A673 (cell line): ENCODE results near the gene MOGAT3. TPM values are rescaled to one million over a fixed set of nuclear protein-coding genes. Genes with fewer than 3 reads are reported as not detected.

ENCODE experiments used
- BruUV-seq: library from RNA; stranded (reverse); fragments of 400-500 nt; replicated peaks from 2 replicates; lab custom pipeline; 2021; lab: Mats Ljungman, UMichigan
- CTCF ChIA-PET: fragments of 300-600 bp; sonication (Branson Sonifier 250); formaldehyde crosslinking; loops from one replicate; lab custom pipeline; 2022; ENCODE audit warnings: antibody characterized with exemption; lab: Charles Lee
- POLR2A ChIA-PET: fragments of 300-600 bp; sonication (Branson Sonifier 250); formaldehyde crosslinking; loops from one replicate; lab custom pipeline; 2022; ENCODE audit warnings: antibody characterized with exemption; ENCODE audit not compliant: low non-redundant PET; lab: Charles Lee
- DNase-seq: peaks from one replicate; pipeline ENCODE4 v3.0.0-alpha.2; 2015; ENCODE audit warnings: low spot score
- H3K27ac ChIP-seq: fragments of 200-600 bp; sonication (generic); 2 replicates; pipeline ENCODE4 v1.5.1; 2016; ENCODE audit warnings: mixed run types, low read depth, mild to moderate bottlenecking, mixed read lengths, antibody characterized with exemption, low read length; ENCODE audit not compliant: poor library complexity, severe bottlenecking
- H3K27me3 ChIP-seq: fragments of 200-600 bp; sonication (generic); replicated peaks from 2 replicates; pipeline ENCODE4 v1.6.1; 2017; ENCODE audit warnings: mixed run types, low read depth, mild to moderate bottlenecking, mixed read lengths, antibody characterized with exemption, low read length; ENCODE audit not compliant: insufficient read depth, poor library complexity
- H3K36me3 ChIP-seq: fragments of 200-600 bp; sonication (generic); 2 replicates; pipeline ENCODE4 v1.6.1; 2016; ENCODE audit warnings: mixed run types, mild to moderate bottlenecking, mixed read lengths, antibody characterized with exemption, low read length; ENCODE audit not compliant: insufficient read depth, poor library complexity, severe bottlenecking
- H3K4me1 ChIP-seq: fragments of 200-600 bp; sonication (generic); 2 replicates; pipeline ENCODE4 v1.6.1; 2017; ENCODE audit warnings: mixed run types, mild to moderate bottlenecking, mixed read lengths, antibody characterized with exemption, low read length; ENCODE audit not compliant: insufficient read depth, poor library complexity, severe bottlenecking
- H3K4me3 ChIP-seq: fragments of 200-600 bp; sonication (generic); 2 replicates; pipeline ENCODE4 v1.5.1; 2016; ENCODE audit warnings: low read depth, mixed run types, mild to moderate bottlenecking, mixed read lengths, low read length; ENCODE audit not compliant: poor library complexity, severe bottlenecking
- H3K9me3 ChIP-seq: fragments of 200-600 bp; sonication (generic); 2 replicates; pipeline ENCODE4 v1.6.1; 2016; ENCODE audit warnings: mixed run types, low read depth, mild to moderate bottlenecking, mixed read lengths, antibody characterized with exemption, low read length; ENCODE audit not compliant: poor library complexity, severe bottlenecking
- CTCF ChIP-seq: fragments of 300-800, 200-600 bp; sonication (generic); conservative IDR thresholded peaks from 2 replicates; pipeline ENCODE4 v1.5.1; 2017; ENCODE audit warnings: low read depth, mild to moderate bottlenecking, antibody characterized with exemption, low read length, moderate library complexity, mixed read lengths
- EZH2 ChIP-seq: fragments of 200-600 bp; sonication (generic); IDR thresholded peaks from 2 replicates; pipeline ENCODE4 v1.6.1; 2017; ENCODE audit warnings: borderline replicate concordance, low read depth, mild to moderate bottlenecking, mixed read lengths, antibody characterized with exemption, low read length; ENCODE audit not compliant: poor library complexity, severe bottlenecking
- intact Hi-C: fragments of 100-400 bp; cut with micrococcal nuclease; formaldehyde crosslinking; loops from one replicate; pipeline ENCODE4 v1.10.0; 2022; ENCODE audit not compliant: unreplicated experiment
- total RNA-seq: library from RNA; stranded (reverse); gene quantifications from 2 replicates; pipeline ENCODE4 v1.2.3, GENCODE V29; 2021

MOGAT3 gene
- total RNA-seq, 1 experiment from 2014 or later, result not detected

GRCh38 chr7:101235050-101235449, 34.2 kb upstream of the MOGAT3 start:
- no TSS peak for BruUV-seq
- no peak overlapping the region for H3K4me3 ChIP-seq
- CTCF ChIA-PET, result interaction anchor here (0.6 to 0.8 kb wide), 2 partner anchors 18 to 134 kb away, joined by 3 to 7 read pairs; partner anchors contain the start of gene PLOD3
- no peaks in the 10 kb centered on the region for H3K27me3 ChIP-seq
- no peaks in the 10 kb centered on the region for H3K9me3 ChIP-seq
- peaks cover 6% of the 10 kb centered on the region for H3K36me3 ChIP-seq
- POLR2A ChIA-PET, result no interaction called here
- TF ChIP-seq EZH2, result no peak
- no peak; the same call in 1 of the 2 replicates for TF ChIP-seq CTCF
- intact Hi-C loops, result no loop called here
- no peaks in the 10 kb centered on the region for H3K4me1 ChIP-seq
- DNase-seq, result no peak
- H3K27ac ChIP-seq, result no peak overlapping the region

GRCh38 chr7:101234636-101235035, 33.8 kb upstream of the MOGAT3 start:
- ChIA-PET CTCF (interaction anchor here (0.6 to 0.8 kb wide), 2 partner anchors 17 to 133 kb away, joined by 3 to 7 read pairs; partner anchors contain the start of gene PLOD3), POLR2A (no interaction called here)
- no TSS peak for BruUV-seq
- Histone ChIP-seq H3K27me3 (no peaks in the 10 kb centered on the region), H3K27ac (no peak overlapping the region), H3K9me3 (no peaks in the 10 kb centered on the region), H3K36me3 (peaks cover 2% of the 10 kb centered on the region), H3K4me1 (no peaks in the 10 kb centered on the region), H3K4me3 (no peak overlapping the region)
- intact Hi-C loops, result no loop called here
- DNase-seq, result no peak
- TF ChIP-seq CTCF (no peak), EZH2 (no peak)

GRCh38 chr7:101233907-101234547, 33.2 kb upstream of the MOGAT3 start:
- H3K27ac ChIP-seq, result no peak overlapping the region
- TF ChIP-seq CTCF (no peak), EZH2 (no peak)
- no peaks in the 10 kb centered on the region for H3K36me3 ChIP-seq
- ChIA-PET CTCF (no interaction called here), POLR2A (no interaction called here)
- DNase-seq, result no peak
- H3K27me3 ChIP-seq, result no peaks in the 10 kb centered on the region
- H3K9me3 ChIP-seq, result no peaks in the 10 kb centered on the region
- no peaks in the 10 kb centered on the region for H3K4me1 ChIP-seq
- no peak overlapping the region for H3K4me3 ChIP-seq
- BruUV-seq, result no TSS peak
- intact Hi-C loops, result no loop called here
